IMR-90 (cell line): ENCODE results near the gene DDAH2. TPM values are rescaled to one million over a fixed set of nuclear protein-coding genes. Genes with fewer than 3 reads are reported as not detected.
A peak's percentile ranks its signal among the peaks of the same experiment; 100 is the strongest.

Experiments used
- ATAC-seq: fragments of 200-7000 bp; cut with Tn5 transposase; 2 replicates; pipeline ENCODE4 v1.9.1; 2020; ENCODE audit warnings: low read depth, mild to moderate bottlenecking, moderate library complexity
- BruUV-seq: library from RNA; stranded (reverse); fragments of 400-500 nt; replicated peaks from 2 replicates; lab custom pipeline; 2021; lab: Mats Ljungman, UMichigan
- CTCF ChIA-PET: fragments of 300-600 bp; formaldehyde crosslinking; extraction: SDS; loops from one replicate; lab custom pipeline; 2021; ENCODE audit warnings: antibody characterized with exemption; lab: Yijun Ruan, JAX
- POLR2A ChIA-PET: fragments of 300-600 bp; sonication (Branson Sonifier 250); formaldehyde crosslinking; loops from one replicate; lab custom pipeline; 2022; ENCODE audit warnings: antibody characterized with exemption; ENCODE audit not compliant: unreplicated experiment; lab: Charles Lee
- DNase-seq: peaks from one replicate; pipeline ENCODE4 v3.0.0; 2013
- H2AFZ ChIP-seq: replicated peaks from 2 replicates; pipeline ENCODE3; 2013; ENCODE audit warnings: low read length, mild to moderate bottlenecking; ENCODE audit not compliant: poor library complexity
- H2AK5ac ChIP-seq: 2 replicates; pipeline ENCODE4 v1.6.1; 2013; ENCODE audit warnings: low read depth, low read length, inconsistent platforms
- H2AK9ac ChIP-seq: replicated peaks from 2 replicates; pipeline ENCODE3; 2013; ENCODE audit warnings: mild to moderate bottlenecking, low read depth, low read length, moderate library complexity; ENCODE audit not compliant: poor library complexity
- H2BK120ac ChIP-seq: 2 replicates; pipeline ENCODE4 v1.6.1; 2013; ENCODE audit warnings: low read depth, low read length, inconsistent platforms
- H2BK15ac ChIP-seq: 3 replicates; pipeline ENCODE4 v1.6.1; 2013; ENCODE audit warnings: low read depth, low read length, inconsistent platforms
- H2BK20ac ChIP-seq: 2 replicates; pipeline ENCODE4 v1.6.1; 2013; ENCODE audit warnings: low read depth, mild to moderate bottlenecking, inconsistent platforms, low read length, moderate library complexity
- H2BK5ac ChIP-seq: 2 replicates; pipeline ENCODE4 v1.6.1; 2013; ENCODE audit warnings: mild to moderate bottlenecking, low read depth, low read length, inconsistent platforms; ENCODE audit not compliant: poor library complexity, severe bottlenecking
- H3K14ac ChIP-seq: replicated peaks from 2 replicates; pipeline ENCODE4 v1.6.1; 2013; ENCODE audit warnings: low read depth, low read length, inconsistent platforms
- H3K18ac ChIP-seq: 2 replicates; pipeline ENCODE4 v1.6.1; 2013; ENCODE audit warnings: low read depth, low read length, control low read depth
- H3K23ac ChIP-seq: 2 replicates; pipeline ENCODE4 v1.6.1; 2013; ENCODE audit warnings: low read depth, low read length, inconsistent platforms
- H3K27ac ChIP-seq: 2 replicates; pipeline ENCODE4 v1.5.1; 2013; ENCODE audit warnings: mild to moderate bottlenecking, control low read depth, low read length; ENCODE audit not compliant: insufficient read depth
- H3K27me3 ChIP-seq: 2 replicates; pipeline ENCODE4 v1.6.1; 2013; ENCODE audit warnings: low read length; ENCODE audit not compliant: control insufficient read depth, insufficient read depth
- H3K36me3 ChIP-seq: 2 replicates; pipeline ENCODE4 v1.6.1; 2013; ENCODE audit warnings: low read length, mixed read lengths; ENCODE audit not compliant: control insufficient read depth, insufficient read depth
- H3K4ac ChIP-seq: 2 replicates; pipeline ENCODE4 v1.6.1; 2013; ENCODE audit warnings: low read depth, low read length, inconsistent platforms
- H3K4me1 ChIP-seq: 2 replicates; pipeline ENCODE4 v1.6.1; 2013; ENCODE audit warnings: low read length, mixed read lengths; ENCODE audit not compliant: control insufficient read depth, insufficient read depth
- H3K4me2 ChIP-seq: 2 replicates; pipeline ENCODE4 v1.6.1; 2013; ENCODE audit warnings: low read depth, mild to moderate bottlenecking, control low read depth, low read length, moderate library complexity
- H3K4me3 ChIP-seq: 2 replicates; pipeline ENCODE4 v1.5.1; 2013; ENCODE audit warnings: low read depth, mild to moderate bottlenecking, control low read depth, low read length, moderate library complexity; ENCODE audit not compliant: insufficient read depth
- H3K56ac ChIP-seq: 2 replicates; pipeline ENCODE4 v1.6.1; 2013; ENCODE audit warnings: low read length, inconsistent platforms; ENCODE audit not compliant: insufficient read depth; ENCODE audit errors: extremely low read depth
- H3K79me1 ChIP-seq, 2 experiments: 2 replicates each; pipeline ENCODE4 v1.6.1; 2013; ENCODE audit warnings: low read length in 2 of 2, inconsistent platforms in 1 of 2, low read depth in 1 of 2
- H3K9ac ChIP-seq: 2 replicates; pipeline ENCODE4 v1.6.1; 2013; ENCODE audit warnings: low read depth, low read length, control low read depth
- H3K9me1 ChIP-seq: 2 replicates; pipeline ENCODE4 v1.6.1; 2013; ENCODE audit warnings: low read length, inconsistent platforms; ENCODE audit not compliant: insufficient read depth
- H3K9me3 ChIP-seq: 2 replicates; pipeline ENCODE4 v1.6.1; 2013; ENCODE audit warnings: low read length; ENCODE audit not compliant: control insufficient read depth, insufficient read depth
- H4K20me1 ChIP-seq: 2 replicates; pipeline ENCODE4 v1.6.1; 2013; ENCODE audit warnings: low read length, inconsistent platforms; ENCODE audit not compliant: insufficient read depth
- H4K5ac ChIP-seq: 2 replicates; pipeline ENCODE4 v1.6.1; 2013; ENCODE audit warnings: mild to moderate bottlenecking, low read depth, low read length, control low read depth
- H4K8ac ChIP-seq, 2 experiments: 2 replicates each; pipeline ENCODE4 v1.6.1; 2013; ENCODE audit warnings: low read depth in 2 of 2, low read length in 2 of 2, control low read depth in 1 of 2, inconsistent platforms in 1 of 2
- H4K91ac ChIP-seq: 2 replicates; pipeline ENCODE4 v1.6.1; 2013; ENCODE audit warnings: low read depth, low read length, inconsistent platforms; ENCODE audit not compliant: insufficient read depth
- BHLHE40 ChIP-seq: fragments of 150-350 bp; IDR thresholded peaks from 2 replicates; pipeline ENCODE4 v1.6.1; 2016; ENCODE audit warnings: mild to moderate bottlenecking, low read depth, low read length
- CEBPB ChIP-seq: IDR thresholded peaks from 2 replicates; pipeline ENCODE4 v1.6.1; 2012; ENCODE audit warnings: low read depth, low read length, improper control_type of control experiment
- MAZ ChIP-seq: IDR thresholded peaks from 2 replicates; pipeline ENCODE4 v1.6.1; 2012; ENCODE audit warnings: low read depth, mild to moderate bottlenecking, low read length, improper control_type of control experiment, moderate library complexity, borderline replicate concordance
- POLR2A ChIP-seq: IDR thresholded peaks from 2 replicates; pipeline ENCODE4 v1.6.1; 2012; ENCODE audit warnings: mild to moderate bottlenecking, low read depth, low read length
- SMC3 ChIP-seq: fragments of 150-350 bp; IDR thresholded peaks from 2 replicates; pipeline ENCODE4 v1.6.1; 2016; ENCODE audit warnings: low read depth, mild to moderate bottlenecking, antibody characterized with exemption, low read length, moderate library complexity
- WGBS, 2 experiments: methylation state at CpG; one replicate each; pipeline versions ENCODE4 v1.1.5 to v1.1.7; 2013; ENCODE audit warnings: missing lambda C conversion rate in 2 of 2; ENCODE audit not compliant: insufficient read length in 1 of 2; ENCODE audit errors: extremely low coverage in 2 of 2; 5-methylcytosine and 5-hydroxymethylcytosine counted together
- dilution Hi-C: fragments of 300-500 bp; cut with HindIII; formaldehyde crosslinking; loops from one replicate; pipeline ENCODE4 v1.14.3; 2018; ENCODE audit warnings: low sequenced_read_pairs; ENCODE audit not compliant: unreplicated experiment
- in situ Hi-C: fragments of 300-500 bp; cut with MboI; formaldehyde crosslinking; loops from 3 replicates; pipeline ENCODE4 v1.14.3; 2019; ENCODE audit warnings: low sequenced_read_pairs, inconsistent platforms, mixed read lengths
- intact Hi-C: fragments of 100-400 bp; cut with micrococcal nuclease; formaldehyde crosslinking; loops from 2 replicates; pipeline ENCODE4 v1.10.0; 2022
- polyA plus RNA-seq, 3 experiments: library from polyadenylated mRNA; depleted of rRNA; stranded (reverse); fragments of >200 nt; gene quantifications; 2 replicates each; pipeline ENCODE4 v1.2.3, GENCODE V29; 2012; ENCODE audit warnings: low replicate concordance in 1 of 3
- total RNA-seq: library from RNA; depleted of rRNA; stranded (reverse); fragments of >200 nt; gene quantifications from 2 replicates; pipeline ENCODE4 v1.2.3, GENCODE V29; 2012

DDAH2 gene
- total and polyA plus RNA-seq, 2 of the 4 experiments (the other 2 are of a cell fraction), result 40.7 to 57.9 TPM

DNA sequence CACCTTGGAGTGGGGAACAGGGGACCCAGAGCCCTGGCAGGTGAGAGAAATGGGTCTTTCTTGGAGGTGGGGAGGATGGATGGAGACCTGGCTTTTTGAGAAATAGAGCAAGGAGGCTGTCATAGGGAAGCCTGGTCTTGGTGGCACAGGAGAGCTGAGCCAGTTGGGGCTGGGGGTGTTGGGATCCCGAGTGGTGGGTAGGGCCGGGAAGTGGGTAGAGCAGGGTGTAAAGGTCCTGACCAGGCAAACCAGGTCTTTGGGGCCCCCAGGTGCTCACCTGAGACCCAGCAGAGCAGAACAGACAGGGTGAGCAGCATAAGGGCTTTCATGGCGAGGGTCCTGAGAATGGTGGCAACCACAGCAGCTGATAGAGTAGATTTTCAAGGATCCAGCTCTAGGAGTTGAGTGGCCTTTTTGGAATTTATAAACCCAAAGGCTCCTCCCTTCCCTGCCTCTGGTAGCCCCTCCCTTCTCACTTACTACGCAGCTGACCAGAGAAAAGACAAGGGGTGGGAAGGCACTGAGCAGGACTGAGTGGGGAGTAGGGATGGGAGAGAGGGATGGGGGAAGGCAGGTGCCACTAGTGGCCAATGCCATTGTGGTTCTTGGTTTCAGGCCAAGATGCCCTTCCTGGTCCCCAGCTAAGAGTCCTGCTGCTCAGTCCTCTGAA lies 7.6 kb downstream of the DDAH2 start, which contains the start of gene LY6G6C:
Gene LY6G6C, minus strand, starts transcription at position 396 of the 670 bp plus-strand sequence. Its CDS starts 67 bp downstream, at position 329.
- H4K5ac ChIP-seq, result no peak within 1 kb of the TSS
- H3K23ac ChIP-seq, result no peak within 1 kb of the TSS
- no peak within 1 kb of the TSS; the same call in 1 of the 2 replicates for H2AK5ac ChIP-seq
- in situ Hi-C loops, result no loop called here
- H3K4me1 ChIP-seq, result no peaks in the 10 kb centered on the region
- TF ChIP-seq CEBPB (no peak), POLR2A (no peak), BHLHE40 (no peak), MAZ (no peak), SMC3 (no peak)
- H3K9me3 ChIP-seq, result no peaks in the 10 kb centered on the region
- H3K27ac ChIP-seq, result no peak within 1 kb of the TSS
- H4K20me1 ChIP-seq, result no peaks in the 10 kb centered on the region
- H2AK9ac ChIP-seq, result no peak within 1 kb of the TSS
- H2AFZ ChIP-seq, result no peak within 1 kb of the TSS
- H3K56ac ChIP-seq, result no peak within 1 kb of the TSS
- H4K91ac ChIP-seq, result no peak within 1 kb of the TSS
- no peak within 1 kb of the TSS for H3K4me2 ChIP-seq
- ChIA-PET POLR2A (no interaction called here), CTCF (no interaction called here)
- H3K4me3 ChIP-seq, result no peak within 1 kb of the TSS
- WGBS, 2 experiments, result 83% methylated on average over 2 of the region's 4 CpGs; no CpG with 5 or more reads in 1 of the 2 experiments
- intact Hi-C loops, result no loop called here
- no peak within 1 kb of the TSS for H2BK120ac ChIP-seq
- H2BK5ac ChIP-seq, result no peak within 1 kb of the TSS
- H3K14ac ChIP-seq, result no peak within 1 kb of the TSS
- H2BK15ac ChIP-seq, result no peak within 1 kb of the TSS
- H2BK20ac ChIP-seq, result no peak within 1 kb of the TSS
- DNase-seq (no peak), ATAC-seq (peak; percentile 59)
- H3K4ac ChIP-seq, result no peak within 1 kb of the TSS
- H4K8ac ChIP-seq, result no peak within 1 kb of the TSS
- H3K36me3 ChIP-seq, result peaks cover 5% of the 10 kb centered on the region; the same call in 1 of the 2 replicates
- BruUV-seq, result no TSS peak
- no peaks in the 10 kb centered on the region for H3K79me1 ChIP-seq
- no peak within 1 kb of the TSS for H3K18ac ChIP-seq
- H3K9me1 ChIP-seq, result peaks cover 4% of the 10 kb centered on the region; the same call in 1 of the 2 replicates
- H3K9ac ChIP-seq, result no peak within 1 kb of the TSS
- peaks cover 2% of the 10 kb centered on the region; the same call in 1 of the 2 replicates for H3K27me3 ChIP-seq
- dilution Hi-C loops, result no loop called here
